ENCODE measurements around the gene COL6A2. TPM values are rescaled to one million over a fixed set of nuclear protein-coding genes. Genes with fewer than 3 reads are reported as not detected.

Gene COL6A2
- total RNA-seq, 1 donor from 2014 or later: 120 TPM

- H3K36me3 ChIP-seq (ENCODE audit: insufficient read depth, low read length): no peaks in the 10 kb centered on the region
- no peak overlapping the region for H3K4me3 ChIP-seq (ENCODE audit: insufficient read depth, low read depth, low read length)
- TF ChIP-seq EZH2 (IDR thresholded peaks at IDR 0.05; ENCODE audit: insufficient read depth, low read length): no peak
- TF ChIP-seq, protein P1, sequence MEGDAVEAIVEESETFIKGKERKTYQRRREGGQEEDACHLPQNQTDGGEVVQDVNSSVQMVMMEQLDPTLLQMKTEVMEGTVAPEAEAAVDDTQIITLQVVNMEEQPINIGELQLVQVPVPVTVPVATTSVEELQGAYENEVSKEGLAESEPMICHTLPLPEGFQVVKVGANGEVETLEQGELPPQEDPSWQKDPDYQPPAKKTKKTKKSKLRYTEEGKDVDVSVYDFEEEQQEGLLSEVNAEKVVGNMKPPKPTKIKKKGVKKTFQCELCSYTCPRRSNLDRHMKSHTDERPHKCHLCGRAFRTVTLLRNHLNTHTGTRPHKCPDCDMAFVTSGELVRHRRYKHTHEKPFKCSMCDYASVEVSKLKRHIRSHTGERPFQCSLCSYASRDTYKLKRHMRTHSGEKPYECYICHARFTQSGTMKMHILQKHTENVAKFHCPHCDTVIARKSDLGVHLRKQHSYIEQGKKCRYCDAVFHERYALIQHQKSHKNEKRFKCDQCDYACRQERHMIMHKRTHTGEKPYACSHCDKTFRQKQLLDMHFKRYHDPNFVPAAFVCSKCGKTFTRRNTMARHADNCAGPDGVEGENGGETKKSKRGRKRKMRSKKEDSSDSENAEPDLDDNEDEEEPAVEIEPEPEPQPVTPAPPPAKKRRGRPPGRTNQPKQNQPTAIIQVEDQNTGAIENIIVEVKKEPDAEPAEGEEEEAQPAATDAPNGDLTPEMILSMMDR (IDR thresholded peaks at IDR 0.05; ENCODE audit: insufficient read depth, low read depth, low read length): no peak
- H3K4me1 ChIP-seq (ENCODE audit: insufficient read depth, low read length): peaks cover 29% of the 10 kb centered on the region
- Mint-ChIP-seq H3K27ac (ENCODE audit: unreplicated experiment) (peak overlapping the region; percentile 7), H3K36me3 (ENCODE audit: low read depth, unreplicated experiment) (no peaks in the 10 kb centered on the region), H3K4me1 (ENCODE audit: low read depth, unreplicated experiment) (peaks cover 5% of the 10 kb centered on the region), H3K27me3 (ENCODE audit: low read depth, unreplicated experiment) (peaks cover 21% of the 10 kb centered on the region), H3K4me3 (ENCODE audit: unreplicated experiment) (no peak overlapping the region), H3K9me3 (ENCODE audit: unreplicated experiment) (peaks cover 10% of the 10 kb centered on the region)
- peak overlapping the region; percentile 53 for H2AFZ ChIP-seq (ENCODE audit: low read depth, low read length)
- H4K20me1 ChIP-seq (ENCODE audit: insufficient read depth, low read length): no peaks in the 10 kb centered on the region
- peak overlapping the region; percentile 81 for H3K9ac ChIP-seq (ENCODE audit: low read length)
- peaks cover 5% of the 10 kb centered on the region for H3K9me3 ChIP-seq (ENCODE audit: insufficient read depth, low read depth, low read length)
- H3K27ac ChIP-seq (ENCODE audit: low read depth, low read length): peak overlapping the region; percentile 89
- DNase-seq (ENCODE audit: low read depth): peak; percentile 53
- no peaks in the 10 kb centered on the region for H3K27me3 ChIP-seq (ENCODE audit: insufficient read depth, low read length)
- peak overlapping the region; percentile 34 for H3K4me2 ChIP-seq (ENCODE audit: low read length)
- no peaks in the 10 kb centered on the region for H3K79me2 ChIP-seq (ENCODE audit: insufficient read depth, low read length)
- FAIRE-seq: no peak
Observed at GRCh38 chr21:46066591-46067331, 31.2 kb upstream of the COL6A2 start.

DNA sequence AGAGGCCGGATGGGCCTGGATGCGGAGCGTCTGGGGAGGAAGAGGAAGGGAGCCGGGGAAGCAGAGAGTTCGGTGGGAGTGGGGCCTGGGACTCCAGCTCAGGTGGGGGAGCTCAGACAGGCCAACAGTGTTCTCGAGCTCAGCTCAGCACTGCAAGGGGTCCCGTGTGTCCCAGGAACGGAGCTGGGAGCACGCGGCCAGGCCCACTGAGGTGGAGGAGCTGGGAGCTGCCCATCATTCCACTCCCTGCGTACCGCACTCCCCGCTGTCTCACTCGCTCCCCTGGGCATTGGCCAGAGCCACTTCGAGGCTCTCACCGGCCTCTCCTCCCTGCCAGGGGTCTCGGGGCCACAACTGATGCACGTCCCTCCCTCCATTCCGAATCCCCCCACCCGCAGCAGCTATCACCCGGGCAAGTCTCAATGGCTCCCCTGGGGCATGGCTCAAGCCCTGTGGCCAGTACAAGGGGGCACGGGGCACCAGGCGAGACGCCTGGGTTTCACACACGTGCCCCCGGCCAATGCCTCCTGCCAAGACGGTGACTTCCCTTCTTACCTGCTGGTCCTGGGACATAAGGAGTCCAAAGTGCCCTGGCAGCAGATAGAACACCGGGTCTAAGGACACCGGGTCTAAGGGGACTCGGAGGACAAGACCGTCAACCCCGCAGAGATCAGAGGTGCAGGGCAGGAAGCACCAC lies 30.3 kb upstream of the COL6A2 start:
- no peak overlapping the region for H3K4me3 Mint-ChIP-seq (ENCODE audit: unreplicated experiment)
- peak overlapping the region; percentile 81 for H3K9ac ChIP-seq (ENCODE audit: low read length)
- peak overlapping the region; percentile 53 for H2AFZ ChIP-seq (ENCODE audit: low read depth, low read length)
- H3K4me2 ChIP-seq (ENCODE audit: low read length): no peak overlapping the region
- peaks cover 5% of the 10 kb centered on the region for H3K4me1 Mint-ChIP-seq (ENCODE audit: low read depth, unreplicated experiment)
- peaks cover 29% of the 10 kb centered on the region for H3K4me1 ChIP-seq (ENCODE audit: insufficient read depth, low read length)
- TF ChIP-seq, protein P1 (IDR thresholded peaks at IDR 0.05; ENCODE audit: insufficient read depth, low read depth, low read length): no peak
- no peak for TF ChIP-seq EZH2 (IDR thresholded peaks at IDR 0.05; ENCODE audit: insufficient read depth, low read length)
- H3K27me3 Mint-ChIP-seq (ENCODE audit: low read depth, unreplicated experiment): peaks cover 25% of the 10 kb centered on the region
- no peaks in the 10 kb centered on the region for H3K79me2 ChIP-seq (ENCODE audit: insufficient read depth, low read length)
- peaks cover 4% of the 10 kb centered on the region for H3K9me3 ChIP-seq (ENCODE audit: insufficient read depth, low read depth, low read length)
- H3K4me3 ChIP-seq (ENCODE audit: insufficient read depth, low read depth, low read length): no peak overlapping the region
- no peak for DNase-seq (ENCODE audit: low read depth)
- H3K36me3 ChIP-seq (ENCODE audit: insufficient read depth, low read length): no peaks in the 10 kb centered on the region
- H3K9me3 Mint-ChIP-seq (ENCODE audit: unreplicated experiment): peaks cover 3% of the 10 kb centered on the region
- FAIRE-seq: no peak
- no peak overlapping the region for H3K27ac Mint-ChIP-seq (ENCODE audit: unreplicated experiment)
- H3K36me3 Mint-ChIP-seq (ENCODE audit: low read depth, unreplicated experiment): no peaks in the 10 kb centered on the region
- no peaks in the 10 kb centered on the region for H4K20me1 ChIP-seq (ENCODE audit: insufficient read depth, low read length)
- no peak overlapping the region for H3K27ac ChIP-seq (ENCODE audit: low read depth, low read length)
- H3K27me3 ChIP-seq (ENCODE audit: insufficient read depth, low read length): no peaks in the 10 kb centered on the region

Measured in astrocyte (in vitro differentiated cells and primary cell).